HG03066 (cell line): ENCODE results near the gene CYP4B1.

Experiments used
- ATAC-seq: cut with Tn5 transposase; IDR thresholded peaks from one replicate; pipeline ENCODE4 v1.9.1; 2021; ENCODE audit warnings: low read depth; ENCODE audit not compliant: unreplicated experiment

Gene CYP4B1

DNA sequence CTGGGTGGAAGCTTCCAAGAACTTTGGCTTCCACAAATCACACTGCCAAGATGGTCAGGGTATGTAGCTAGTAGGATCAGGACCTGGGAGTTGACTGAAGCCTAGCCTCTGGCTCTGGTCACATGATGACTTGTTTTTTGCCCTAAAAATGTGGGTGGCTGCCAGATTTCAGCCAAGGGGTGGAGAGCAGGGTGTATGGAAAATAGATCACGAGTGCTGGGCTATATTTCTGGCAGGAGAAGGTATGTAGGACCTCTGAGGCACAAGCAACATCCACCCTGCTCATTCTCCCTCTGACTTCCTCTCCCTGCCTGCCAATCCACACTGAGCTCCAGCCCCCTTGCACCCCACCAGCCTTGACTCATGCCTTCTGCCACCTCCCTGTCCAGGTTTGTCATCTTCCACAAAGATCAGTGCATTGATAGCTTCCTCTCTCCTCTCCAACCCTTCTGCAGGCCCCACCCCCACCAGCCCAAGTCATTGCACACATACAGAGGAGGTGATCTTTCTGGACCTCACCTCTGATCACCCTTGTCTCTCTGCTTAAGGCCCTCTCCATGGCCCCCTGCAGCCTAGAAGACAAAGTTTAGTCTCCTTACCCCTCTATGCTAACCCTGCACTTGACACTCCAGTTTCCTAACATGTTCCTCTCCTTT lies 8.3 kb upstream of the CYP4B1 start:
- ATAC-seq = no peak

DNA sequence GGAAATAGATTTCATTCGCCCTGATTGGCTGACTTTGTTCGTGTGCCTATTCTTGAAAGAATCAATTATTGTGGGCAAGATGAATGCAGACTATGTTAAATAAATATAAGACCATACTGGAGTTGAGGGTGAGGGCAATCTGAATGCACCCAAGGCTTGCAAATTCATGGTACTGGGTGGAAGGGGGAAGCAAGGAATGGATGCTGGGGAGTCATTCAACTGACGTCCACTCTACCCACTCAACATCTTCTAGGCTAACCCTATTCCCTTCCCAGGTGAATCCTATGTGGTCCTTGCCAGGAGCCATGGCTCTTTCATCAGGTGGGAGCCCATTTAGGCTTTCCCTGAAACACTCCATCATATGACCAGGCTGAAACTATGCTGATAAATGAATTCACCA lies 5.7 kb upstream of the CYP4B1 start:
- ATAC-seq = no peak

DNA sequence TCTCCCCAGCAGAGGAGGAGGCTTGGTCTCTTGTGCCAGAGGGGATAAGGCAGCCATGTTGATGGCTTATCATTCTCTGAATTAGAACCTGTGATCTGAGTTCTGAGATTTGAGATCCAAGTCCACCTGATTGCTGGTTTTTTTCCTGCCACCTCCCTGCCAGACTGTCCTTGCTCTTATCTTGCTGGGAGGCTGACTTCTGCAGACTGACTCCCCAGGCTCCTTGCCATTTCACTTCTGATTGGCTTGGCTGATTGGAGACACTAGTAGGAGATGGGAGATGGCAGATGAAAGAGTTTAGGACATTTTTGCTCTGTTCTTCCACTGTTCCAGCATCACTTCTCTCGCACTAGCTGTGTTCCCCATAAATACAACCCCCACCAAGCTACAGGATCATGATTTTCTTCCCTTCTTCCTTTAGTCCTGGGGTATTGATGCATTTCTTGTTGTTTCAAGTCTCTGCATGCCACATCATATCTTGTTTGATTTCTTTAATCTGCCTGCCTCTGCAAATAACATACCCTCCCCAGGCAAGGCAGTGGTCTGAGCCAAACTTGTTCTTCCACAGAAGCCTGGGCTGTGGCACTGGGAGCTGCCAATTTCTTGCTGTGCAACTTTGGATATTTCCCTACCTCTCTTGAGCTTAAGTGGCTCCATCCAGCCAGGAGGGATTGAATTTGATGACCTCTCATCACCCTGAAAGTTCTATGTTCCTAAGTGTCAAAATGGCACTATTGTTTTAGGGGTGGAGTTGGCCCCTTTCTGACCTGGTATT lies 963 bp upstream of the CYP4B1 start:
- ATAC-seq = no peak

DNA sequence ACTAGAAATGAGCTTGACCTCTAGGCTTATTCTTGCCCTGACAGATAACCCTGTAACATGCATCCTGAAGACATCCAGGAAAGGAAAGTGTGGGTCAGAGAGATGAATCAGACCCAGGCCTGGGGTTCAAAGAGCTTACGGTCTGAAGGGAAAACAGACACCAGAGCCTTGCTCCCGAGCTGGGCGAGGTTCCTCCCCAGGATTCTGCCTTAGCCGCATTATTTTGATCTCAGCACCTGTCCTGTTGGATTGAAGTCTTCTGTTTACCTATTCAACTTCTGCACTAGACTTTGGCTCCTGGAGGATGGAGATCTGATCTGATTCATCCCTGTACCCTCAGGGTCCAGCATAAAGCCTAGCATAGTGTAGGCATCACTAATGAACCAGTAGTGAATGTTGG lies 1.9 kb downstream of the CYP4B1 start:
- ATAC-seq = no peak

DNA sequence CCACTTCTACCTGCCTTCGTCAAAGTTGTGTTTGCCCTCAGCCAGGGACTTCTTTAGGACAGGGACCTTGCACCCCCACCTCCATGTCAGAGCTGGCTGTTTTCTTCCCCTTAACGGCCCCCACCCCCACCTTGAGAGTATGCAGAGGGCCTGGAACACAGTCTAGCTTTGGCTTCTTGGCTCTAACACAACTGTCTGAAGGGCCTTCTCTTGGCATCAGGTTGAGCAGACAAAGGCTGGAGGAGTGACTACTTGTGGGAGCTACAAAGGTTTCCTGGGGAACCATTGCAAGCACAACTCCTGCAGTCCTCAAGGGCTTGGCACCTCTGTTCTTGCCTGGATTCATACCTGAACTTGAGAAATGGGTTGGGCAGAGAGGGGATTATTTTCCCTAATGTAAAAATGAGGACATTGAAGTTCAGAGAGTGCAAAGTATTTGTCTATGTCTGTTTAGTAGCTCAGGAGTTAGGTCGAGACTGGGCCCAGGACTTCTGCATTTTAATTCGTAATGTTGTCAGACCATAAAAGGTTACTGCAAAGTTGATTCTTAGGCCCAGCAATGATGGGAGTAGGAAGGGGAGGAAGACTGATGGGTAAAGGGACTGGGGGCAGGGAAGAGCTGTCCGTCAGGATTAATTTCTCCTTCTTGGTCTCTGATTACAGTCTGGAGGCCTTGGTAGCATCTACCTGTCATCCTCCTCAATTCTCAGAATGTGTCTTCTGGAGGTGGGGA lies 2.6 kb downstream of the CYP4B1 start:
- no peak for ATAC-seq

DNA sequence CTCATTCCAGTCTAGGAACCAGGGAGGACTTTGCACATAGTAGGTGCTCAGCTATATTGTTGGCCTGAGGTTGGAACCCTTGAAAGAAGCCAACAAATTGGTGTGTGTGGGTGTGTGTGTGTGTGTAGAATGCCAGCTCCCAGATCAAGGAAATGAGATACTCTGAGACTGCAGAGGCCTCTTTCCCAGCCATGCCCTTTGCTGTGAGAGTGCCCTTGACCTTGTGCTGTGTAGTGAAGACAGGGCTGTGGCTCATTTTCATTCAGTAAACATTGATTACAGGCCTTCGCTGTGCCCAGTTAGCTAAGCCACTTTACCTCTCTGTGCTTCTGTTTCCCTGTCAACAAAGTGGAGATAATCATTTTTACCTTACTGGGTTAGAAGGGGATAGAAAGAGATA lies 3.2 kb downstream of the CYP4B1 start:
- no peak for ATAC-seq

DNA sequence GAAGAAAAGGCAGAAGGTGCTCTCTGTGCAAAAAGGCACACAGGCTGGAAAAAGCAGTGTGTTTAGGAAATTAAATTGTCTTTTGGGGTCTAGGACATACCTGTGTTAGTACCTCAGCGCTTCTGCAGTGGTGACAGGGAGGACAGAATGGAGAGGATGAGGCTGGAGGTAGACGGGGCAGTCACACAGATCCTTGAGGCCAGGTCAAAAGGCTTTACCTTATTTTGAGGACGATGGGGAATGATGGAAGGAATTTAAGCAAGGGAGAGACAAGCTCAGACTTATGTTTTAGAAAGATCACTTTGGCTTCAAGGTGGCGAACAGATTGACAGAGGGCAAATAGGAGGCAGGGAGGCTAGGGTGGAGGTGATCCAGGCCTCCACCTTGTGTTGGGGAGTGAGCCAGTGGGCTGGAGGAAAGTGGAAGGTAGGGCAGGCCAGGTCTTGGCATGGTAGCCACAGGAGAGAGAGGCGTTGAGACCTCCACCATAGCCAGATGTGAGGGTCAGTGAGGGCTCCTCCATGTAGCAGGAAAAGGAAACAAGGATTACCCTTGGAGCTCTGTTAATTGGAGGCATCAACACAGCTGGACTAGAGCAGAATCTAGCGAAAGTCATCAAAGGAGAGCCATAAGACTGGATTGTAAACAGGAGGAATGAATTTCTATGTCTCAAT lies 4.2 kb downstream of the CYP4B1 start:
- ATAC-seq = no peak

DNA sequence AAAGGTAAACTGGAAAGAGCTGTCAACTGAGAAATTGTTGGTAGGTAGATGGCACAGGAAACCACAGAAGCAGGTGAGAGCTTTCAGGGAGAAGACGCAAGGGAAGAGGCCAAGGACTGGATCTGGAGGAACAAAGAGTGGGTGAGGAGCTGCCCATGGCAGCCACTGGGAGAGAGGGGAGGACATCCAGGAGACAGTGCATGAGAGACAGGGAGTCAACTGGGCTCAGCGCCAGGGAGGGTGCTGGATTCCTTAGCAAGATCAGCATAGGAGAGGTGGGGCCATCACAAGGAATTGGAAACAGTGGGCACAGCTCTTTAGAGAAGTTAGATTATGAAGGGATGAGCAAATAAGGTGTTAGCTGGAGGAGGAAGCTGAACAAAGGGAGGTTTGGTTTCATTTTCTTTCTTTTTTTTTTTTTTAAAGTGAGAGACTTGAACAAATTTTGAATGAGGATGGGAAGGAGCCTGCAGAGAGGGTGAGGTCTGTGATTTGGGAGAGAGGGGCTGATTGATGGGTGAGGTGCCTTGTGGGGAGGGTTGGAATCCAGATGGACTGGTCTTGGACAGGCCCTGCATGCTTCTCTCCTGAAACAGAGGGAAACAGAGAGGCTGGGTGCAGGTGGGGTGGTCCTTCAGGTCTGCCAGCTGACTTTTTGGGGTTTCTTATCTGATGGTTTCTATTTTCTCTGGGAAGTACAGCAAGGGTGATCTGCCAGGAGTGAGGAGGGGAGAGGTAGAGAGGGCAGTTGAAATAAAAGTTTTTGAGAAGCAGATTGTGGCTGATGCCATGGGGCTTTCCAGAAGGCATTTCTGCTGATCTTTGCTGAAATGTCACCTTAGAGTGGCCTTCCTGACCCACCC lies 5.4 kb downstream of the CYP4B1 start:
- no peak for ATAC-seq

DNA sequence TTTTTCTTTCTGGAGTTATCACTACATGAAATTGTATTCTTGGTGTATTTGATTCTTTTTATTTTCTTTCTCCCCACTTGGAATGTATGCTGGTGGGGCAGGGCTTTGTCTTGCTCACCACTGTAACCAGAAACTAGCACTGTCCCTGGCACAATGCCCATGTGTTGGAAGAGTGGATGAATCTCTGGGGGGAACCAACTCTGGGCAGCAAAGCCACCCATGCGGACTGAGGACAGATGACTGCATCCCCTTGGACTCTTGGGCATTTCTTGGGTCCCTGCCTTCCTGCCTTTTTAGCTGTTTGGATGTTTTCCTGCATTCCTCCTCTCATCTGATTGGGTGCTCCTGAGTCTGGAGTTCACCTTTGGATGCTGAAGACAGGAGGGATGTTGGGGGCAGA lies 6.1 kb downstream of the CYP4B1 start:
- ATAC-seq = no peak

DNA sequence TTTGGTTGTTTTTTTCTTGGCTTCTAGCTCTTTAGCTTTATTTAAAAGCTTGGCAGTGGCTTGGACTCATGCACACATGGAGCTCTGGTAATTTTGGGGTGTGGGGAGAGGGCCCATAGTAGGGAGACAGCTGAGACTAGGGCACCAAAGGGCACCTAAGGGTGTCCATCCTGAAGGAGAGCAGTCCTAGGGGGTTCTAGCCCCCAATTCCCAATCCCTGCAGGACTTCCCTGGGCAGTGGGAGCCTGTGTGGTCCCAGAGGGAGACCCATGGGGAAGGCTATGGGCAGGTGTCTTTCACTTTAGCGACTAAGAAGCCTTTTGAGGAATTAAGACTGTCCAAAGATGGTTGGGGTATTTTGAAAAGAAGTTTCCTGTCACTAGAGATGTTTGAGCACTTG lies 6.9 kb downstream of the CYP4B1 start:
- ATAC-seq = no peak

DNA sequence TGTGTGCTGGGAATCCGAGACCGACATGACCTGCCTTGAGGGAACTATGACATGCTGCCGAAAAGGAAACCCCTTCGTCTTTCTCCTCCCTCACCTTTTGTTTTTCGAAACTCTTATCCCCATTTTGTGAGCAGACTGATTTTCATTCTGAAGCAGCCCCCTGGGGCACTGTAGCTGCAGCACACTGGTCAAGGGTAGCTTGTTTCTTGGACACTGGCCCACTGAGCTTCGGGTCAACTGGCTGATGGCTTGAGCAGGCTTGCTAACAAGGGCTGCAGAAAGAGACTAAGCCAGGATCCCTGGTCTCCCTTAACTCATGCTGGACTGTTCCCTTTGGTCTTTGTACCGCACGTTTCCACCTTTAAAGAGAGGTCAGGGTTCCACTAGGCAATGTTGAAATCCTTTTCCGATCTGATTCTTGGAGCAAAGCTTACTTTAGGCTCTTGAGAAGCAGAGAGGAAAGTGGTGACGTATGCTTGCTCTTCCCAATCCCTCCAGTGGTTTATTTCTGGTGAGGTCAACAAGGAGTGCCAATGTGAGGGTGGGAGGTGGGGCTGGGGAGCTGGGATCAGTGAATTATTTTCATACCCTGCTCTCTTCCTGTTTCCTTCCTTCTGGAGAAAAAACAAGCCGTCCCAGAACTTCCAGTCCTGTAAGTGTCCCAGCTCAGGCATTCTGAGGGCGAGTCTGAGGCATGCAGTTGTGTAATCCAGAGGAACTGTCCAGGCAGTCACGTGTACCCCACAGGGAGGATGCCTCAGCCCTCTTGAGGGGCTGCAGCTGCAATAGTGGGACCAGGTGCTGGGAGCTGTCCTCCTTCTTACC lies 7.6 kb downstream of the CYP4B1 start:
- ATAC-seq = no peak

DNA sequence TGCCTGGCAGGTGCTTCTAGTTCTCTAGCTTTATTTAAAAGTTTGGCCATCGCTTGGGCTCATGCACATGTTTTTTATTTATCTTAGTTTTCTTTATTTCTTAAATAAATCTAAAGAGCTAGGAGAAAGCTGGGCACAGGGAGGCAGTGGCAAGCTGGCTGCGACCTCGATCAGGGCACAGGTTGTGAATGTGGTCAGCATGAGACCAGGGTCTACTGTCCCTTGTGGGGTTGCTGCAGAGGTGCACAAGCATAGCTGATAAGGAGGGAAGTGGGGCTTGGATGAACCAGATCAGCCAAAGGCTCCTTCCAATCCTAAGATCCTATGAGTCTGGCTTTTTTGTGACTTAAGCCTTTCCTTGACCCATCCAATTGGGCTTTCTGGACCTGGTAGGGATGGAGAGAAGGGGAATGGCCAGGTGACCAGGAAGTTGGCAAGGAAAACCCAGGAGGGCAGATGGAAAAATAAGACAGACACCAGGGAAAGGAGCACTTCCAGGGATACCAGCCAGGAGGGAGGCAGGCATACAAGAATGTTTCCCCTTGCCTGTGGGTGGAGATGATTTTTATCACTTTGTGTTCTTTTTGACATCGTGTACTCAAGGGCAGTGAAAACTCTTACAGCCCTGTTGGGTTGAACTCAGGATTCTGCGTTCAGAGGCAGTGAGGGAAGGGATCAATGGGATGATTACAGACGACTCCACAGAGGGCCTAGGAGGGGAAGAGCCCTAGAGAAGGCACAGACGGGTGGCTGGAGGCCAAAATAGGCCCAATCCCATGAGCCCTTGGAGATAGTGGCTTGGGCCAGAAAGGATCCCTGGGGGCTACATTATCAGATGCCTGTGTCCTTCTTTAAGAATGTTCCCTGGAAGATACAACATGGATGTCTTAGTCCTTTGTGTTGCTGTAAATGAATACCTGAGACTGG lies 8.5 kb downstream of the CYP4B1 start:
- ATAC-seq = no peak

DNA sequence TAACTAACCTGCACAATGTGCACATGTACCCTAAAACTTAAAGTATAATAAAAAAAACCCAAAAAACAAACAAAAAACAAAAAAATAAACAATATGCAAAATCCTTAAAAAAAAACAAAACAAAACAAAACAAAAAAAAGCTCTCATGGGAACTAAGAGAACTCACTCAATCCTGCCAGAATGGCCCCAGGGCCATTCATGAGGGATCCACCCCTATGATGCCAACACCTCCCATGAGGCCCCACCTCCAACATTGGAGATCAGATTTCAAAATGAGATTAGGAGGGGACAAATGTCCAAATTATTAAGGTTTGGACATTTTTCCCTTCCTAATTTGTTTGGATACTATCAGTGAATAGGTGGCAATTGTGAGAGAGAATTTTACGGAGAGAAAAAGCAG lies 10.2 kb downstream of the CYP4B1 start:
- no peak for ATAC-seq

DNA sequence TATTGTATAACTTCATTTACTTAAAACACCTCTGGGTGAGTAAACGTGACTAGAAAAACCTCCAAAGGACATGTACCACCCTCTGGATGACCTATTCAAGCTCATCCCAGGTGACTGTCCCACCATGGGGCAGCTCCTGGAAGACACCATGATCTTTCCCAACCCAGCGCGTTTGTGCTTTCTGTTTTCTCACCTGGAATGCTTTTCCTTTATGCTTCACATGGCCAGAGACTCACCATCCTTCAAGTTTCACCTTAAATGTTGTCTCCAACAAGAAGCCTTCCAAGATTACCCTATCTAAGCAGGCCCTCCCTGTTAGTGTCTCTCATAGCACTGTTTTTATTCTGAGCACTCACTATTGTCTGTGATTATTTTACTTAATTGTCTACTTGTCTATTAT lies 11.1 kb downstream of the CYP4B1 start:
- ATAC-seq = no peak

DNA sequence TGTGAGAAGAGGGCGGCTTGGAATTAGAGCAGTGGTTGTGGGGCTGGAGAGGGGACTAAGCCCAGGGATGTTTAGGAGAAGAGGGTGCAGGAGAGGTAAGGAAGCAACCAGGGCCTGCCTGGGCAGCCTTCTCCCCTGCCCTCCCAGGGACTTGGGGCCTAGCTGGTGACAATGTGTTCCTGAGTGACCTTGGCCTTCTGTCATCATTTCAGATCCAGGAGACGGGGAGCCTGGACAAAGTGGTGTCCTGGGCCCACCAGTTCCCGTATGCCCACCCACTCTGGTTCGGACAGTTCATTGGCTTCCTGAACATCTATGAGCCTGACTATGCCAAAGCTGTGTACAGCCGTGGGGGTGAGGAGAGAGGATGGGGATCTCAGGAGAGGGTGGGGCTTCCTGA lies 11.8 kb downstream of the CYP4B1 start:
- ATAC-seq = no peak

DNA sequence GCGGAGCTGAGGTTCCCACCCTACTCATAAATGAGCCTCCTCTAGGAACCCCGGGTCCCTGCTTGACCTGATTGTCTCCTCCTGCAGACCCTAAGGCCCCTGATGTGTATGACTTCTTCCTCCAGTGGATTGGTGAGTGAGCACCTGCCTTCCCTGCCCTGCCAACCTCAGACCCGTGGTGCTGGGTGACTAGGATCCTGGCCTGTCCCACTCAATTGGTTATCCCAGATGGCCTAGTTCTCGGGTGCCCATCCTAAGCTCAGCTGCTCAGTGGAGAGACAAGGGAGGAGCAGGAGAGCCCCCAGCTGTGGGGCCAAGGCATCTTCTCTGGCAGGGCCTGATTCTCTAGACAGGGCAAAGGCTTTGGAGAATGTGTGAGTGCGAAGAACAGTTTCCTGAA lies 12.2 kb downstream of the CYP4B1 start:
- no peak for ATAC-seq

DNA sequence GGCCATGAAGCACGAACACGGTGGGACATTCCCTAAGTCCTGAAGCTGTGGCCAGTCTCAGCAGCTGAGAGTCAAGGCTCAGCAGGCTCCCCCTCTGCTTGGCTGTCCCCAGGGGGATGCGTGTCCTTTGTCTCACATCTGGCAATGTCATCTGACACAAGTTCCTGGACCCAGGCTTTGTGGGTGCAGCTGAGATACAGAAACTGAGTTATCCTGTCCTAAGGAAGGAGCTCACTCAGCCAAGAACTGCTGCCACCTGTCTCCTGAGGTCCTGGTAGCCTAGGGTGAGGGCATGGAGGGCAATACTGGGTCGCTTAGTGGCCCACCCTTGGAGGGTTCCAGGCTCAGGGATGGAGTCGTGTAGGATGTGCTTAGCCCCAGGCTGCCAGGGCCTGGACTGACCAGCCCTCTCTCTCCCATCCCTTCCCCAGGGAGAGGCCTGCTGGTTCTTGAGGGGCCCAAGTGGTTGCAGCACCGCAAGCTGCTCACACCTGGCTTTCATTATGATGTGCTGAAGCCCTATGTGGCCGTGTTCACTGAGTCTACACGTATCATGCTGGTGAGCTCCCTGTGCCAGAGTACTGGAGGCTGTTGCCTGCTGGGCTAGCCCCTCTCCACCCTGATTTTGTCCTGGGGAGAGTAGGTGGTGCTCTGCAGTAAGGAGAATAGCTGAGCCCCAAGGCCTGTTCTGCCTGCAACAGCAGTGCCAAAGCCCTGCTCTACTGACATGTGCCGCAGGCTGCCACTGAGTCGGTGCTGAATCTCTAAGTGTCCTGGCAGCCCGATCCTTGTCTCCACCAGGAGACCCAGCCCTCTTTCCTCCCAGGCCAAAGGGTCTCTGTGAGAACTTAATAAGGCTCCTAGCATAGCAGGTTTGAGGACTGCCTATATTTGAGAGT lies 13.5 kb downstream of the CYP4B1 start:
- no peak for ATAC-seq
